Left cardiac atrium (tissue), 4 donors: ENCODE data around the gene CCDC85B. TPM values are rescaled to one million over a fixed set of nuclear protein-coding genes. Genes with fewer than 3 reads are reported as not detected.
A peak's percentile ranks its signal among the peaks of the same experiment; 100 is the strongest.

Experiments used
- ATAC-seq, 2 donors: fragments of 200-7000 bp; cut with Tn5 transposase; one replicate each; pipeline ENCODE4 v1.9.1; 2020; ENCODE audit warnings: mild to moderate bottlenecking in 2 of 2, moderate library complexity in 2 of 2
- DNase-seq: peaks from one replicate; pipeline ENCODE4 v3.0.0-alpha.2; 2020
- intact Hi-C, 2 donors: fragments of 100-400 bp; cut with DNase I; formaldehyde crosslinking; loops; one replicate each; pipeline versions ENCODE4 v1.14.1 to v1.15.1; 2022 to 2023
- total RNA-seq, 2 donors: library from RNA; stranded (reverse); fragmentation: NEBNext Ultra II Directional; extraction: Animal tissue kit (Norgen Biotek cat#: 25700); gene quantifications; one replicate each; pipeline ENCODE4 v1.2.1, GENCODE V29; 2021
- donor health status: DM: no; HTN: yes; CAD: no.
- donor health status: DM: no; HTN: yes; CAD: no; lungs with severe emphysema.
- donor health status: DM: yes; HTN: yes; CAD: no.
- donor health status: Dilated cardiomyopathy.

Gene CCDC85B
- total RNA-seq, 2 donors from 2014 or later: 45.8 to 63.5 TPM

- intact Hi-C loops: no loop called here
- DNase-seq (peak; percentile 90), ATAC-seq (peak; percentile 36 to 41)
Measured at GRCh38 chr11:65856689-65857499, 33.6 kb upstream of the CCDC85B start.

- DNase-seq: peak; percentile 67
- peak in 1 of 2 donors; percentile 0 for ATAC-seq
- intact Hi-C loops: no loop called here
Measured at GRCh38 chr11:65857500-65857852, 33.0 kb upstream of the CCDC85B start.

- intact Hi-C loops: no loop called here
- peak; percentile 100 for DNase-seq
- ATAC-seq: peak; percentile 76
Measured at GRCh38 chr11:65857853-65858680, 32.4 kb upstream of the CCDC85B start, which contains the start of gene CFL1. Gene CFL1, minus strand, starts transcription at chr11:65858180. Its CDS starts 81 bp downstream, at chr11:65858099.

GRCh38 chr11:65858681-65859087 is 31.8 kb upstream of the CCDC85B start:
- intact Hi-C loops: no loop called here
- DNase-seq (no peak), ATAC-seq (no peak)

- intact Hi-C loops: no loop called here
- DNase-seq (peak; percentile 100), ATAC-seq (peak; percentile 76 to 82)
Measured at GRCh38 chr11:65859095-65859811, 31.2 kb upstream of the CCDC85B start.

- ATAC-seq (no peak), DNase-seq (no peak)
- intact Hi-C loops: loop anchor here in 1 of 2 donors (1.0 kb wide), 1 partner anchor 13 kb away; no protein-coding TSS in a partner anchor
Measured at GRCh38 chr11:65859812-65860277, 30.6 kb upstream of the CCDC85B start.

GRCh38 chr11:65860278-65861164 is 30.0 kb upstream of the CCDC85B start, which contains the start of gene MUS81:
Gene MUS81, plus strand, starts transcription at chr11:65860433. Its CDS starts 321 bp downstream, at chr11:65860754.
- DNase-seq (peak; percentile 98), ATAC-seq (peak; percentile 67 to 72)
- intact Hi-C loops: loop anchor here in 1 of 2 donors (1.0 kb wide), 1 partner anchor 13 kb away; no protein-coding TSS in a partner anchor

- DNase-seq: peak; percentile 28
- ATAC-seq: no peak
- intact Hi-C loops: no loop called here
Measured at GRCh38 chr11:65861165-65861505, 29.3 kb upstream of the CCDC85B start.

GRCh38 chr11:65861533-65862183 is 28.8 kb upstream of the CCDC85B start:
- intact Hi-C loops: no loop called here
- peak; percentile 17 for DNase-seq
- ATAC-seq: no peak

GRCh38 chr11:65862191-65862735 is 28.2 kb upstream of the CCDC85B start:
- DNase-seq (no peak), ATAC-seq (no peak)
- intact Hi-C loops: no loop called here

GRCh38 chr11:65862941-65863888 is 27.3 kb upstream of the CCDC85B start:
- DNase-seq: no peak
- intact Hi-C loops: no loop called here
- no peak for ATAC-seq

- intact Hi-C loops: no loop called here
- ATAC-seq: no peak
- no peak for DNase-seq
Measured at GRCh38 chr11:65863889-65864705, 26.4 kb upstream of the CCDC85B start.

GRCh38 chr11:65864706-65865471 is 25.6 kb upstream of the CCDC85B start:
- ATAC-seq (no peak), DNase-seq (no peak)
- intact Hi-C loops: no loop called here

- ATAC-seq (no peak), DNase-seq (peak; percentile 20)
- intact Hi-C loops: no loop called here
Measured at GRCh38 chr11:65865550-65866172, 24.8 kb upstream of the CCDC85B start.
